ENCODE measurements around the gene LRRC15.

The LRRC15 gene

DNA sequence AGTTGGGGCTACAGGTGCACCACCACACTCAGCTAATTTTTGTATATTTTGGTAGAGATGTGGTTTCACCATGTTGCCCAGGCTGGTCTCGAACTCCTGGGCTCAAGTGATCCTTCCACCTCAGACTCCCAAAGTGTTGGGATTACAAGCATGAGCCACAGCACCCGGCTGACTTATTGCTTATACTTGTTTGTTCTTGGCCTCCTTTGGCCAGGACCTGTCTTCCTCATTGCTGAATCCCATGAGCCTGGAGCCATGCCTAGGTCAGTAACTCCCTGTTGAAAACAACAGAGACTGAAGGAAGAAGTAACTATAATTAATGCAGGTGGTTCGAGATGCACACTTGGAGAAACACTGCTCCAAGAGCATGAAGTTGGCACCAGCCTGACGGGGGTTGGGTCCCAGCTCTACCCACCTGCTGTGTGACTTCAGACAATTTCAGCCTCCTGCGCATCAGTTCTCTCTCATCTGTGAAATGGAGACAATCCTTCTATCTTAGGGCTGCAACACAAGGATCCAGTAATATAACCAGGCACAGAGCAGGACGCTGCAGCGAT, 57.3 kb downstream of the LRRC15 start:
- Histone ChIP-seq H3K27me3 (ENCODE audit: low read length) (no peaks in the 10 kb centered on the region), H3K79me2 (ENCODE audit: insufficient read depth, low read length) (no peaks in the 10 kb centered on the region), H3K4me3 (ENCODE audit: insufficient read depth, low read length, poor library complexity, severe bottlenecking) (no peak overlapping the region), H3K4me2 (ENCODE audit: low read depth, low read length, poor library complexity, severe bottlenecking) (no peak overlapping the region), H4K20me1 (ENCODE audit: low read depth, low read length) (0 out of 2 replicates have a peak, but pooled peaks cover 2% of the 10 kb centered on the region), H3K9ac (ENCODE audit: low read length) (no peak overlapping the region), H3K9me2 (replicated peaks; ENCODE audit: insufficient read depth, low read length) (no peaks in the 10 kb centered on the region), H3F3A (ENCODE audit: insufficient read depth) (no peaks in the 10 kb centered on the region), H3K27ac (ENCODE audit: low read depth, low read length) (no peak overlapping the region), H3K9me3 (ENCODE audit: insufficient read depth, low read length) (no peaks in the 10 kb centered on the region), H2AFZ (ENCODE audit: low read depth, low read length, severe bottlenecking) (no peak overlapping the region), H3K36me3 (ENCODE audit: low read length) (no peaks in the 10 kb centered on the region)
- TF ChIP-seq EZH2phosphoT487 (conservative IDR thresholded peaks at IDR 0.05; ENCODE audit: low read length), result no peak
- TF ChIP-seq, protein P1, sequence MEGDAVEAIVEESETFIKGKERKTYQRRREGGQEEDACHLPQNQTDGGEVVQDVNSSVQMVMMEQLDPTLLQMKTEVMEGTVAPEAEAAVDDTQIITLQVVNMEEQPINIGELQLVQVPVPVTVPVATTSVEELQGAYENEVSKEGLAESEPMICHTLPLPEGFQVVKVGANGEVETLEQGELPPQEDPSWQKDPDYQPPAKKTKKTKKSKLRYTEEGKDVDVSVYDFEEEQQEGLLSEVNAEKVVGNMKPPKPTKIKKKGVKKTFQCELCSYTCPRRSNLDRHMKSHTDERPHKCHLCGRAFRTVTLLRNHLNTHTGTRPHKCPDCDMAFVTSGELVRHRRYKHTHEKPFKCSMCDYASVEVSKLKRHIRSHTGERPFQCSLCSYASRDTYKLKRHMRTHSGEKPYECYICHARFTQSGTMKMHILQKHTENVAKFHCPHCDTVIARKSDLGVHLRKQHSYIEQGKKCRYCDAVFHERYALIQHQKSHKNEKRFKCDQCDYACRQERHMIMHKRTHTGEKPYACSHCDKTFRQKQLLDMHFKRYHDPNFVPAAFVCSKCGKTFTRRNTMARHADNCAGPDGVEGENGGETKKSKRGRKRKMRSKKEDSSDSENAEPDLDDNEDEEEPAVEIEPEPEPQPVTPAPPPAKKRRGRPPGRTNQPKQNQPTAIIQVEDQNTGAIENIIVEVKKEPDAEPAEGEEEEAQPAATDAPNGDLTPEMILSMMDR (IDR thresholded peaks at IDR 0.05; ENCODE audit: insufficient read depth, low read length, poor library complexity, severe bottlenecking), result no peak

DNA sequence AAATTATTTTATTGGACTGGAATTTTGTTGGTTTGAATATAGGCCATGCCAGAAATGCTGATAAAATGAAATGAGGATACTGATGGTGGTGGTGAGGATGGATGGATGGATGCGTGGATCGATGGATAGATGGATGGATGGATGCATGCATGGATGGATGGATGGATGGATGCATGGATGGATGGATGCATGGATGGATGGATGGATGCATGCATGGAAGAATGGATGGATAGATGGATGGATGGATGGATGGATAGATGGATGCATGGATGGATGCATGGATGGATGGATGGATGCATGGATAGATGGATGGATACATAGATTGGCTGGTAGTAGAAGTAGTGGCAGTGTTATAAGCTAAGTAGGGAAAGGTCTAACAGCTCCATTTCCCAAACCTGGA, 58.5 kb downstream of the LRRC15 start:
- no peak overlapping the region for H3K27ac ChIP-seq (ENCODE audit: low read depth, low read length)
- H3K9me2 ChIP-seq (replicated peaks; ENCODE audit: insufficient read depth, low read length), result no peaks in the 10 kb centered on the region
- H3K9ac ChIP-seq (ENCODE audit: low read length), result no peak overlapping the region
- no peak overlapping the region for H3K4me2 ChIP-seq (ENCODE audit: low read depth, low read length, poor library complexity, severe bottlenecking)
- no peaks in the 10 kb centered on the region for H3K9me3 ChIP-seq (ENCODE audit: insufficient read depth, low read length)
- 0 out of 2 replicates have a peak, but pooled peaks cover 2% of the 10 kb centered on the region for H4K20me1 ChIP-seq (ENCODE audit: low read depth, low read length)
- no peak overlapping the region for H2AFZ ChIP-seq (ENCODE audit: low read depth, low read length, severe bottlenecking)
- no peaks in the 10 kb centered on the region for H3K27me3 ChIP-seq (ENCODE audit: low read length)
- no peaks in the 10 kb centered on the region for H3K79me2 ChIP-seq (ENCODE audit: insufficient read depth, low read length)
- TF ChIP-seq EZH2phosphoT487 (conservative IDR thresholded peaks at IDR 0.05; ENCODE audit: low read length), result no peak
- TF ChIP-seq, protein P1 (IDR thresholded peaks at IDR 0.05; ENCODE audit: insufficient read depth, low read length, poor library complexity, severe bottlenecking), result no peak
- H3K36me3 ChIP-seq (ENCODE audit: low read length), result no peaks in the 10 kb centered on the region
- H3K4me3 ChIP-seq (ENCODE audit: insufficient read depth, low read length, poor library complexity, severe bottlenecking), result no peak overlapping the region
- H3F3A ChIP-seq (ENCODE audit: insufficient read depth), result no peaks in the 10 kb centered on the region

DNA sequence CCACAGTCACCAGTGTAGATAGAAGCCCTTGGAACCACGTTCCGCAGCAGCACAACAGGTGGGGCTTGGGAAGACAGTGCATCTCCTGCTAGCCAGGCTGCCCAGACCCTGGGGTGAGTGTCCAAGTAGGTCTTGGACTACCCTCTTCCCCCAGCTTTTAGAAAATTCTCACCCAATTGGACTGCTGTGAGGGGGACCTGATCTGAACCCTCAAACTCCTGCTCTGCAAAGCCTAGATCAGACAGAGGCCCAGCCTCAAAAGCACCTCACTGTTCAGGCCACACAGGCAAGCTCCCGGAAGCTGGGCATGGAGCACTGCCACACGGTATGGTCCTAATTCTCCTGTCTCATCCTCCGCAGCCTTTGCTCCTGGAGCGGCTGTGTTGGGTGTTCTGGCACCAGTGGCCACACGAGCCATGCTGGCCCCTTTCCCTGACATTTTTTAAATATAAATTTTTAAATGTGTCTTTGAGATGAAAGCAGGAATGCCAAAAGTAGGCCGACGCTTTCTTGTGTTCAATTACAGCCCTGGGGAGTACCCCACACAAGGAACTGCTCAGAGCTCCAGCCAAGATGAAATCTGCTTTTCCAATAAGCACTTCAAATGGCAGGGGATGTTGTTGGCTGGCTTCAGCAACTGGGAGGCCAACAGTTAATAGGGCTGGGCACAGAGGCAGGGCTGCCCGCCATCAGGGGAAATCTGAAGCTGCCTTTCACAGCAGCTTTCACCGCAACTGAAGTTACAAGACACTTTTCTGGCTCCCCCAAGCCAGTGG, 59.3 kb downstream of the LRRC15 start:
- H3K36me3 ChIP-seq (ENCODE audit: low read length), result no peaks in the 10 kb centered on the region
- TF ChIP-seq, protein P1 (IDR thresholded peaks at IDR 0.05; ENCODE audit: insufficient read depth, low read length, poor library complexity, severe bottlenecking), result no peak
- TF ChIP-seq EZH2phosphoT487 (conservative IDR thresholded peaks at IDR 0.05; ENCODE audit: low read length), result no peak
- H3K4me3 ChIP-seq (ENCODE audit: insufficient read depth, low read length, poor library complexity, severe bottlenecking), result no peak overlapping the region
- H3K9me3 ChIP-seq (ENCODE audit: insufficient read depth, low read length), result no peaks in the 10 kb centered on the region
- no peak overlapping the region for H3K4me2 ChIP-seq (ENCODE audit: low read depth, low read length, poor library complexity, severe bottlenecking)
- no peaks in the 10 kb centered on the region for H3K79me2 ChIP-seq (ENCODE audit: insufficient read depth, low read length)
- no peaks in the 10 kb centered on the region for H3K27me3 ChIP-seq (ENCODE audit: low read length)
- H3K9me2 ChIP-seq (replicated peaks; ENCODE audit: insufficient read depth, low read length), result no peaks in the 10 kb centered on the region
- no peak overlapping the region for H2AFZ ChIP-seq (ENCODE audit: low read depth, low read length, severe bottlenecking)
- no peak overlapping the region for H3K27ac ChIP-seq (ENCODE audit: low read depth, low read length)
- no peak overlapping the region for H3K9ac ChIP-seq (ENCODE audit: low read length)
- no peaks in the 10 kb centered on the region for H3F3A ChIP-seq (ENCODE audit: insufficient read depth)
- 0 out of 2 replicates have a peak, but pooled peaks cover 2% of the 10 kb centered on the region for H4K20me1 ChIP-seq (ENCODE audit: low read depth, low read length)
